ENCODE data around the gene CLIP1.

GRCh38 chr12:122266230-122266901 is 156.1 kb downstream of the CLIP1 start, which contains the start of gene VPS33A:
- TF ChIP-seq, protein P1, sequence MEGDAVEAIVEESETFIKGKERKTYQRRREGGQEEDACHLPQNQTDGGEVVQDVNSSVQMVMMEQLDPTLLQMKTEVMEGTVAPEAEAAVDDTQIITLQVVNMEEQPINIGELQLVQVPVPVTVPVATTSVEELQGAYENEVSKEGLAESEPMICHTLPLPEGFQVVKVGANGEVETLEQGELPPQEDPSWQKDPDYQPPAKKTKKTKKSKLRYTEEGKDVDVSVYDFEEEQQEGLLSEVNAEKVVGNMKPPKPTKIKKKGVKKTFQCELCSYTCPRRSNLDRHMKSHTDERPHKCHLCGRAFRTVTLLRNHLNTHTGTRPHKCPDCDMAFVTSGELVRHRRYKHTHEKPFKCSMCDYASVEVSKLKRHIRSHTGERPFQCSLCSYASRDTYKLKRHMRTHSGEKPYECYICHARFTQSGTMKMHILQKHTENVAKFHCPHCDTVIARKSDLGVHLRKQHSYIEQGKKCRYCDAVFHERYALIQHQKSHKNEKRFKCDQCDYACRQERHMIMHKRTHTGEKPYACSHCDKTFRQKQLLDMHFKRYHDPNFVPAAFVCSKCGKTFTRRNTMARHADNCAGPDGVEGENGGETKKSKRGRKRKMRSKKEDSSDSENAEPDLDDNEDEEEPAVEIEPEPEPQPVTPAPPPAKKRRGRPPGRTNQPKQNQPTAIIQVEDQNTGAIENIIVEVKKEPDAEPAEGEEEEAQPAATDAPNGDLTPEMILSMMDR (IDR thresholded peaks at IDR 0.05; ENCODE audit: low read length) = no peak
- no peak for TF ChIP-seq EZH2 (IDR thresholded peaks at IDR 0.05; ENCODE audit: borderline replicate concordance, low read length)
